HPDE6-E6E7 (cell line): ENCODE results near the gene THSD4.

ENCODE experiments used
- DNase-seq: peaks from one replicate; pipeline ENCODE4 v3.0.0; 2011; ENCODE audit warnings: missing footprints; ENCODE audit errors: extremely low spot score

Gene THSD4

GRCh38 chr15:71809346-71809745 is 694.1 kb downstream of the THSD4 start:
- DNase-seq = no peak

DNA sequence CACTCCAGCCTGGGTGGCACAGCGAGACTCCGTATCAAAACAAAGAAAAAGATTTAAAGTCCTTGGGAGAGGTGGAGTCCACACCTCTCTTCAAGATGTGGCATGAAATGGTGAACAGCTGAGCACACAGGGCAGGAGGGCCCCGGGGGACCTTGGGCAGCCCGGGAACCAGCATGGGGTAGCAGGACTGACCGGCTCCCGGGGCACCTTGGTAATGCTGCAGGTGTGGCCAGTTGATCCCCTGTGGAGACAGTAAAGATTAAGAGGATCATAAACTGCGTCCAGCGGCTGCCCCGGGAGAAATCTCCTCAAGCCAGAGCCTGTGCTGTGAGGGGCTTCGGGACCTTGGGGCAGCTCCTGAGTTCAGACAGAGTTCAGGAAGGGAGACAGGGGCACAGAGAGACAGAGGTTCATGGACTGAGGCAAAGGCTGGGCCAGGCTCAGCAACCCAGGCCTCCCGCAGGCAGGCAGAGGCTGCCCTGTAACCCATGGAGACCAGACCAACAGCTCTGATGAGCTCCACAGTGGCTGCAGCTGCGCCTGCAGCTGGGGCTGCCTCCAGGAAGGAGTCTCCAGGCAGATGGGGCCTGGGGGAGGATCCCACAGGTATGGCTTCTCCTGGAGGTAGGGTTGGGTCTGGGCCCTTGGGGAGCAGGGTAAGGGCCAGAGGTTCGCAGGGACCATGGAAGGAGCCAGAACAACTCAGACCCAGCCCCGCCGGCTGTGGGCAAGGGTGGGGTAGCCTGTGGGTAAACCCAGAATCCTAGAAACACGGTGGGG is 695.2 kb downstream of the THSD4 start, which contains the start of gene NR2E3:
TSS of gene NR2E3 (plus strand) at position 299 of the 780 bp plus-strand sequence. CDS start at position 489, 190 bp downstream.
- DNase-seq = no peak

GRCh38 chr15:71811036-71811736 is 695.9 kb downstream of the THSD4 start:
- DNase-seq = no peak

DNA sequence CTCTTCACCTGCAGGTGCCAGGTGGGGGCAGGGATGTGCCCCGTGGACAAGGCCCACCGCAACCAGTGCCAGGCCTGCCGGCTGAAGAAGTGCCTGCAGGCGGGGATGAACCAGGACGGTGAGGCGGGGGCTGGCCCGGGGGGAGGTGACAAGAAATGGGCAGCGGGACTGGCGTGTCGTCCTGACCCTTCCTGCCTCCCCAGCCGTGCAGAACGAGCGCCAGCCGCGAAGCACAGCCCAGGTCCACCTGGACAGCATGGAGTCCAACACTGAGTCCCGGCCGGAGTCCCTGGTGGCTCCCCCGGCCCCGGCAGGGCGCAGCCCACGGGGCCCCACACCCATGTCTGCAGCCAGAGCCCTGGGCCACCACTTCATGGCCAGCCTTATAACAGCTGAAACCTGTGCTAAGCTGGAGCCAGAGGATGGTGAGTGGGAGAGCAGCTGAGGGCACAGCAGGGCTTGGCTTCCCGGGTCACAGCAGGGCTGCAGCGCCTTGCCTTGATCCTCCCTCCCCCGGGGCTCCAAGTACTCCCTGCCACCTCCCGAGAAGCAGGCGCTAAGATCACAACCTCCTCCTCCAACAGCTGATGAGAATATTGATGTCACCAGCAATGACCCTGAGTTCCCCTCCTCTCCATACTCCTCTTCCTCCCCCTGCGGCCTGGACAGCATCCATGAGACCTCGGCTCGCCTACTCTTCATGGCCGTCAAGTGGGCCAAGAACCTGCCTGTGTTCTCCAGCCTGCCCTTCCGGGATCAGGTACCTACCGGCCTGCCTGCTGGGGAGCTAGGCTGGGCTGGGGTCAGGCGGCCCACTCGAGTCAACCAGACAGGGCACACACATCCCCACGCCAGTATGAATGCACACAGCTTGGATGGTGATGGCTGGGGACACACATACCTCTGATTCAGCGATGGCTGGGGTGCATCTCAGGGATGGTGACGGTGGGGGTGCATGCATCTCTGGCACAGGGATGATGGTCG is 696.8 kb downstream of the THSD4 start:
- DNase-seq = no peak

DNA sequence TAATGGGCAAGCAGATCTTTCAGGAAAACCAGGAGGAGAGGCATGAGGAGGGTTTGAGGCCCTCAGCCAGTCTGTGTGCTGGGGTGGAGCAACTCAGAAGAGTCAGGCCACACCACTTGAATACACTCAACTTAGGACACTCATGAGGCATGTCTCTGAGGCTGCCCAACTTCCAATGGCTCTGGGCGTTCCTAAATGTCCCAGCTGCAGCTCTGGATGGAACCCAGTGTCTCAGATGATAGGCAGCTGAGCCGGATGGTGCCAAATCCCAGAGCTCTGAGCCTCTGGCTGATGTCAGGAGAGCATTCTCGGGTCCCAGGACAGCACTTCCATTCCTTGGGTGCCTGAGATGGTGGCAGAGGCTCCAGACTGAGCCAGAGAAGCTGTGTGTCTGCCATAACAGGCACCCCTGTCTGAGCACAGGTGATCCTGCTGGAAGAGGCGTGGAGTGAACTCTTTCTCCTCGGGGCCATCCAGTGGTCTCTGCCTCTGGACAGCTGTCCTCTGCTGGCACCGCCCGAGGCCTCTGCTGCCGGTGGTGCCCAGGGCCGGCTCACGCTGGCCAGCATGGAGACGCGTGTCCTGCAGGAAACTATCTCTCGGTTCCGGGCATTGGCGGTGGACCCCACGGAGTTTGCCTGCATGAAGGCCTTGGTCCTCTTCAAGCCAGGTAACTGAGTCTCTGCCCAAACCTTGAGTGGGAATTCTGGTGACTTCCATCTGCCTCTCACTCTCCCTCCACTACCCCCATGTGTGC is 697.9 kb downstream of the THSD4 start:
- no peak for DNase-seq

GRCh38 chr15:71813723-71814470 is 698.6 kb downstream of the THSD4 start:
- DNase-seq = no peak

DNA sequence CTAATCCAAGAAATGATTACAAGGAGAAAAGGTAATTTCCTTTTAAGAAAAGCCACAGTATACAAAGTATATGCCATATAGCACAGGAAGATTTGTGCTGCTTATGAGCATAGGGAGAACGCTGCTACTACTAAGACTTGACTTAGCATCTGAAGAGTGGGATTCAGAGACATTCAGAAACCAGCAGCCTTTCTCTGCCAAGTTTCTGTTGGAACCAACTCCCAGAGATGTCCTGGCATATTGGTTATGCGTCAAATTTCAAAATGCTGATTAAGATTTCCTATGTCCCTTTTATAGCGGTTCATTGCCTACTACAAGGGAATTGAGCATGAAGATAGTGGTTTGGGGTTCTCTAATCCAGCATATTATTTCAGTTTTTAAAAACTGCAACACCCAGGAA is 700.0 kb downstream of the THSD4 start:
- DNase-seq = no peak

GRCh38 chr15:71817351-71817750 is 702.1 kb downstream of the THSD4 start:
- no peak for DNase-seq

GRCh38 chr15:71820127-71820526 is 704.9 kb downstream of the THSD4 start:
- no peak for DNase-seq

DNA sequence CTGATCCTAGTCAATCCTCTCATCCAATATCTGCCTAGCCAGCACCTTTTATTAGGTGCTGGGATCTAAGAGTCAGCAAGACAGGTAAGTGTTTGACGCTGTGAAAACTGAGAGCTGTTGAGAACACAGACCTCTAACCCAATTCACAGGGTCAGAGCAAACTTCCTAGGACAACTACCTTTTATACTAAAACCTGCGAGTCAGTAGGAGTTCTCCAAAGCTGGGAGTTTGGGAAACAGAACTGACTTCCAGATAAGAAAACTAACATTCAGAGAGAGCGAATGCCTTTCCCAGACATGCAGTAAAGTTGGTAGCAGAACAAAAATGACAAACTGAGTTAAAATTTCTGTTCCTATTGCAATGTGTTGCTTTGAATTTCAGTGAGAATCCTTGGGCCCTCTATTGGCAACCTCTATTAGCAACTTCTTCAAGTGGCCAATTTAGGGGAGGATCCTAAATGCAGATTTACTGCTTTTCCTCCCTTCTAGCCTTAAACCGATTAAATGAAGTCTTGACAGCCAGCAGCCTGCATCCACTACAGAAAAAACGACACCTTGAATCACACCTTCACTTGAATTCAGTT is 706.4 kb downstream of the THSD4 start:
- no peak for DNase-seq

- DNase-seq = no peak
Measured at GRCh38 chr15:71822890-71823630, 707.8 kb downstream of the THSD4 start.

DNA sequence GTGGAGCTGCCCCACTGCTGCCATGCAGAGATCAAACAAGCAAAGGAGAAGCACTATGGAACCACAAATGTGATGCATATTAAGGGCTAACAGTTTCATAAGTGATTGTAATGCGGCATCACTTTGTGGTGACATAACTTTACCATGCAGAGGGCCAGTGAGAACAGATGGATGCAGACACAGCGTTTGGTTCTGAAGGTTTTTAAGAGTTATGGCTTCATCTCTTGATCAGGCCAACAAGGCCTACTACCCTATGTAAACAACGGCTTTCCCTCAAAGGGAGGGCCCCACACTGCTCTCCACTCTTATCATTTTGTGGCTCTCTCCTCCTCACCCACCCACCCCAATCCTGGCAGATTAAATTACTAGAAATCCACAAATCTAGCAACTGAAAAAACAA is 708.5 kb downstream of the THSD4 start:
- no peak for DNase-seq

DNA sequence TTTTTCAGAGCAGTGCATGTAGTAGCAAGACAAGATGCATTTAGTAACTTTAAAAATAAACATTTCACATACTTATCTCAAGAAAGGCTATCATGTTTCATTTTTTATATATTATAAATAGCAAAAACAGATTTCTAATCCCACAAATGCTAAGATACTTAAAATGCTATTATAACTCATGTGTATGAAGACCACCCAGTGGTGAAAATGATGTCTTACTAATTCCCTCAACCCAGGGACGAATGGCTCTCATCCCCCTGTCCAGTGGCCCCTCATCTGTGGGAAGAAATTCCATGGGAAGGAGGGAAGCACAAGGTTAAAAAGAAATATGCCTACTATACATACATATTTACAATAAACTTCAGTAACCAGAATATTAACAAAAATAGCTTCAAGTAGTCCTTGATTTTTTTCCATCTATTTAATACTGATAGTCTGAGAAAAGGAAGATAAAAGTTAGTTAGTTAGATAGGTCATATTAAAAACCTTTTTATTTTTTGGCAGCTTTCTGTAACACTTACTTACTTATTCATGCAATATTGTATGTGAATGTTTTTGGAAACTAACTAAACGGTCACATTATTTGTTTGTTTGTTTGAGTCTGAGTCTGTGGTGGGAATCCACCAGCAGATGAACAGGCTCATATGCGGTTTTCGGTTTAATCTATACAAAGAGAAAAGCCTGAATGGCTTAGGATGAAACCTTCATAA is 709.9 kb downstream of the THSD4 start:
- DNase-seq = no peak

DNA sequence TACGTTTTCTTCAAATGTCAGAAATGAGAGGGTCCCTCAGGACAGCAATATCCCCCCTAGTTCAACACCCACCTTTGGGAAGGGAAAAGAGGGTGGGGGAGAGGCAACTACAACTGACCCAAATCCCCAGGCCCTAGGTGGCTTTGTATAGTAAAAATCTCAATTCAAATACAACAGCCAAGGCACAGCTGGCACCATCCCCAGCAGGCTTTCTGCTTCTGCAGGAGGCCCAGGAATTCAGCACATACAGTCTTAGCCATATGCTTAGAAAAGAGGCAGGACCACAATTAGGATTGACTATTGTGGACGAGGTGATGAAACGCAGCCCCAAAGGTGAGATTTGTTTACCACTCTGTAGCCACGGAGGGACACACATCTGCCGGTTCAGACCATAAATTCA is 710.9 kb downstream of the THSD4 start:
- no peak for DNase-seq

DNA sequence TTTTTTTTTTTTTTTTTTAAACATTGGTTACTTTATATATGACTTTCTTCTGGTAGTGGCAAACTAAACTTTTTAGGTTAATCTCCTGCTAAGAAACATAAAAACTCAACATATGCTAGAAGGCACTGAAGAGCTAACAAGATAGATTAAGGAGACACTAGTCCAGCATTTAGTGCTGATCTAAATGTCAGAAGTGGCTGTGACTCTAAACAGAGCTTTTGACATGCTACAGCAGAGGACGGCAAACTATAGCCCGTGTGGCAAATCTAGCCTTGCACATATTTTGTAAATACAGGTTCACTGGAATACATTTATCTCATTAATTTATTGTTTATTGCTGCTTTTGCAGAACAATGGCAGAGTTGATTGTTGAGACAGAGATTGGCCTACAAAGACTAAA is 715.7 kb downstream of the THSD4 start:
- no peak for DNase-seq
